Stimulated activated CD4-positive, alpha-beta T cell treated with anti-CD3 and anti-CD28 coated beads, TNF-alpha, amount 100 ng/mL, for 24 hours (primary cell): Measurements from ENCODE around the gene CFAP206.
A peak's percentile ranks its signal among the peaks of the same experiment; 100 is the strongest.

Source experiments
- DNase-seq, 3 experiments: peaks; one replicate each; pipeline ENCODE4 v3.0.0-alpha.2; 2020; ENCODE audit warnings: low read depth in 3 of 3

CFAP206 gene

GRCh38 chr6:87407901-87408720 is at the start of gene CFAP206:
TSS of gene CFAP206 (plus strand) at chr6:87407972. CDS start at chr6:87409840, 1,868 bp downstream.
- peak; percentile 50 to 73 (median 62) for DNase-seq

GRCh38 chr6:87364602-87365252 is 43.0 kb upstream of the CFAP206 start:
- no peak for DNase-seq

GRCh38 chr6:87366072-87366827 is 41.5 kb upstream of the CFAP206 start:
- no peak for DNase-seq

GRCh38 chr6:87366899-87367298 is 40.9 kb upstream of the CFAP206 start:
- no peak for DNase-seq

- no peak for DNase-seq
These were observed 34.4 kb upstream of the CFAP206 start for GRCh38 chr6:87373377-87373776.

GRCh38 chr6:87375315-87375714 is 32.5 kb upstream of the CFAP206 start:
- no peak for DNase-seq

GRCh38 chr6:87376643-87377042 is 31.1 kb upstream of the CFAP206 start:
- DNase-seq, result no peak

GRCh38 chr6:87378947-87379346 is 28.8 kb upstream of the CFAP206 start:
- no peak for DNase-seq

GRCh38 chr6:87382861-87383260 is 24.9 kb upstream of the CFAP206 start:
- no peak for DNase-seq

- DNase-seq, result no peak
These were observed 23.7 kb upstream of the CFAP206 start for GRCh38 chr6:87384038-87384437.

- DNase-seq, result no peak
These were observed 23.3 kb upstream of the CFAP206 start for GRCh38 chr6:87384449-87384848.

GRCh38 chr6:87391334-87391733 is 16.4 kb upstream of the CFAP206 start:
- DNase-seq, result no peak

GRCh38 chr6:87393026-87393622 is 14.6 kb upstream of the CFAP206 start:
- DNase-seq, result peak in 2 of 3 experiments; percentile 11 to 16

GRCh38 chr6:87395431-87395830 is 12.3 kb upstream of the CFAP206 start:
- DNase-seq, result no peak

GRCh38 chr6:87396595-87397392 is 11.0 kb upstream of the CFAP206 start:
- DNase-seq, result no peak

- no peak for DNase-seq
These were observed 10.1 kb upstream of the CFAP206 start for GRCh38 chr6:87397656-87398055.

- DNase-seq, result no peak
These were observed 5.9 kb upstream of the CFAP206 start for GRCh38 chr6:87401832-87402231.

GRCh38 chr6:87407561-87407900 is 241 bp upstream of the CFAP206 start:
- no peak for DNase-seq

- no peak for DNase-seq
These were observed 966 bp downstream of the CFAP206 start for GRCh38 chr6:87408721-87409155.

GRCh38 chr6:87419266-87419665 is 11.5 kb downstream of the CFAP206 start:
- no peak for DNase-seq

GRCh38 chr6:87420360-87420759 is 12.6 kb downstream of the CFAP206 start:
- DNase-seq, result no peak
